GM18511 (cell line): ENCODE data around the gene GLG1.
"Not testable (repeated sequence)": the region's sequence is repeated elsewhere in the genome, so short reads cannot be mapped to it uniquely, and the experiment has no call there.

Source experiments
- ATAC-seq: cut with Tn5 transposase; IDR thresholded peaks from one replicate; pipeline ENCODE4 v1.9.1; 2021; ENCODE audit warnings: mild to moderate bottlenecking, moderate library complexity; ENCODE audit not compliant: unreplicated experiment

Gene GLG1

DNA sequence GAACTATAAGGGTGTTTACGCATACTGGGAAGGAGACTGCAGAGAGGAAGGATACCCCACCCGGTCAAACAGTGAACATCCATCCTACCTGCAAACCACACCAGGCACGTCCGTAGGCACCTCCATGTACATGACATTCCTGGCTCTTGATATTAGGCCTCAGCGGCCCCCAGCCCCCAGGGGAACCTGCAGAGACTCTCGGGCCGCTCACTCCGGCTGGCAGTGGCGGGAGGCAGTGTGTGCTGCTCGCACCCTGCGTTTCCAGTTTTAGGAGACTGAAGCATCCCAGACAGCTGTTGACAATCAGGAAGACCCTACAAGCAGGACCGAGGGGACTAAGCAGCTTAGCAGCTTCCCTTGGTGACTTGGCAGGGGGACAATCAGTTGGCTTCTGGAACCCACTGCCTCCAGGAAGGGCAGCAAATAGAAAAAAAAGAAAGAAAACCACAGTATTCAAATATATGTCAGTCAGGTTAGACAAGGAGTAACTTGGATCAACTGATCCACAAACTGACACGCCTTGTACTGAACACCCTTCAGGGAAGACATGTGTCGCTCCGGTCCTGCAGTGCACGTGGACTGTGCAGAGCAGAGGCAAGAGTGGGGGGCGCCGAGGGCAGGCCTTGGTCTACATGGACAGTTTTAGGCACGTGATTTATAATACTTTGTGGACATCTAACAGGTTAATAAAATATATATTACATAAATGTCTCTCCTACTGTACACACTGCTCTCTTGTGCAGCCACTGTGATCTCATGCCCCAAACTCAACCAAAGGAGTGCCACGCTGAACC is 155.8 kb downstream of the GLG1 start:
- ATAC-seq = no peak

DNA sequence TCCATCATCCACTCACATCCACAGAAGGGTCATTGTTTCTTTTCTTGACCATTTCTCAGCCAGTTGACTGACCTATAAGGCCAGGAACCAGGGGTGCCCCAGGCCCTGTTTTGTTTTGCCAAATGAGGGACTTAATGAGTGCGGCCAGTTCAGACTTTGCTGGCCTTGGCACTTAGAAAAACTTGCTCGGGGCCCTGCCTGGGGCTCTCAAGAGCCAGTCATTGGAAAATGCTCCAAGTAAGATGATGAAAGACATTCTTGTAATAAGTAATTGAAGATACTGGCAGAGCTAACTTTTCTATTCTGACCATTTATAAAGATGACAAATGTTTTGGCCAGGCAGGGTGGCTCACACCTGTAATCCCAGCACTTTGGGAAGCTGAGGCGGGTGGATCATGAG is 156.7 kb downstream of the GLG1 start:
- no peak for ATAC-seq

- no peak for ATAC-seq
Observed at GRCh38 chr16:74449470-74449869, 157.4 kb downstream of the GLG1 start.

DNA sequence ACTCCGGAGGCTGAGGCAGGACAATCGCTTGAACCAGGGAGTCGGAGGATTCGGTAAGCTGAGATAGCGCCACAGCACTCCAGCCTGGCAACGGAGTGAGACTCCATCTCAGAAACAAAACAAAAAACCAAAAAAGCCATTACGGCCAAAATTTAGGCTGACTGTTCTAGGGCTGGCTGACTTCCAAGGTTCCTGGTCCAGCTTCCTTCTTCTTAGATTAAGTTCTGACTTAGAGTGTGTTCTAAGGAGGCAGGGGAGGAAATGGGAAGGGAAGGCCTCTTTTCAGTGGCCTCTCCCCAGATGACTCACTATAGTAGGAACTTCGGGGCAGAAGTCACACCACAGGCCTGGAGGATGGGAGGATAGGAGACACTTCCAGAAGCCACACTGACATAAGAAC is 157.9 kb downstream of the GLG1 start:
- no peak for ATAC-seq

GRCh38 chr16:74447578-74447977 is 159.3 kb downstream of the GLG1 start:
- no peak for ATAC-seq

DNA sequence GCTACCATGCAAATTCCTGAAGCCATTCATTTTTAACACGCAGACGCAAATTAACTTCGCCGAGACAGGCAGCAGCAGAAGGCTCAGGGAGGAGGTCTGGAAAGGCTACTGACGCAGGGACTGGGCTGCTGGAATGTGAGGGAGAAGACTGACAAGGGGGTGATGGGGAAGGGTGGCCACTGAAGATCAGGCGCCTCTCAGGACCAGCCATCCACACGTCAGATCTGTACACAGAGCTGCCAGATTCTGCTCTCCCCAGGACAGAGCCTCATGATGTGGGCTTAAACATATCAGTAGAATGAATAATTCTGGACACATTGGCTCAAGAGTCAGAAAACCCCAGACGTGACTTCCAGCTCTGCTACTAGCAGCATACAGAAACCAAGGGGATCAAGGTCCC is 160.0 kb downstream of the GLG1 start:
- ATAC-seq = no peak

DNA sequence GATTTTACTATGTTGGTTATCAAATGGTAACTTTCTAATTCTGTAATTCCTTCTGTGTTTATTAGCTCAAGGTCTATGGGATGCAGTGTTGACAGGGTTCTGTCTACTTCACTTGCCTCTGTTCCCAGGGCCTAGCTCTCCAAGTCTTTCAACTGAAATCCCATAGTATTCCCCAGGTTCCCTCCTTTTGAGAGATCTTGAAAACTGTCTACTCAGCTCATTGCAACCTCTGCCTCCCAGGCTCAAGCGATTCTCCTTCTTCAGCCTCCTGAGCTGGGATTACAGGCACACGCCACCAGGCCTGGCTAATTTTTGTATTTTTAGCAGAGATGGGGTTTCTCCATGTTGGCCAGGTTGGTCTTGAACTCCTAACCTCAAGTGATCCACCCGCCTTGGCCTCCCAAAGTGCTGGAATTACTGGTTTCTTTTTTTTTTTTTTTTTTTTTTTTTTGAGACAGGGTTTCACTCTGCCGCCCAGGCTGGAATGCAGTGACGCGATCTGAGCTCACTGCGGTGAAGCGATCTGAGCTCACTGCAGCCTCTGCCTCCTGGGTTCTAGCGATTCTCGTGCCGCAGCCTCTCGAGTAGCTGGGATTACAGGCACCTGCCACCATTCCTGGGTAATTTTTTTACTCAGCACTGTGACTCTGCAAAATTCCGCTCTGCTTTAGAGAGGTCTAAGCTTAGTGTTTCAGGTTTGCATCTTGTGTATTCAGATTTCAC is 163.1 kb downstream of the GLG1 start:
- not testable (repeated sequence) for ATAC-seq

DNA sequence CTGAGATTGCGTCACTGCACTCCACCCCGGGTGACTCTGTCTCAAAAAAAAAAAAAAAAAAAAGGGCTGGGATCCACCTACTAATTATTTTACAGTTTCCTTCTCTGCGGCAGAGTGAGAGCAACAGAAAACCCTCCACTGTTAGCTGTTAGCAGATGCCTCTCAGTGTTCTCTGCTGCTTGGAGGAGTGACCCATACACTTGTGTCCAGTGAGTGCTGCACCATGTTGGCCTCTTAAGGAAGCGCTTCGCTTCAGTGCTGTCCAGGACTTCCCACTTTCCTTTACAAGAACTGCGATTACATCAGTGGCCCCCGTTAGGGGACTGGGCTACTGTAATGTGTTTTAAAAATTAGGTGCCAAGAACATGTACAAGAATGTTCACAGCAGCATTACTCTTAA is 167.2 kb downstream of the GLG1 start:
- no peak for ATAC-seq

GRCh38 chr16:74438492-74438979 is 168.4 kb downstream of the GLG1 start:
- no peak for ATAC-seq

DNA sequence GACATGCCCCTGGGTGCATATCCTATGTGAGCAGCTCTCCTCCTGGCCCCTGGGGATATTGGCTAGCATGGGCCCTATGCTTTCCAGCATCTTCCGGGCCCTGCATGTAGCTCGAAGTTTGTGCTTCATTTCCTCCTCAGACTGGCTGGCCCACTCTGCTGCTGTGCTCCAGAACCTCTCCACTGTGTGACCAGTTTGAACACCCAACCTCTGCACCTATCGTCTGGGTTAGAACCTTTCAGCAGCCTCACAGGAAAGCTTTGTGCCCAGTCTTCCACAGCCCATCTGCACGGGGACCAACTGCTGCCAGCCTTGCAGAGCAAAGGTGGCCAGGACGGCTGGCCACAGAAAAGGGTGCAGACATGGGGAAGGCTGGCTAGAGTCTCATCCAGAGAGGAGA is 175.4 kb downstream of the GLG1 start:
- ATAC-seq = no peak

DNA sequence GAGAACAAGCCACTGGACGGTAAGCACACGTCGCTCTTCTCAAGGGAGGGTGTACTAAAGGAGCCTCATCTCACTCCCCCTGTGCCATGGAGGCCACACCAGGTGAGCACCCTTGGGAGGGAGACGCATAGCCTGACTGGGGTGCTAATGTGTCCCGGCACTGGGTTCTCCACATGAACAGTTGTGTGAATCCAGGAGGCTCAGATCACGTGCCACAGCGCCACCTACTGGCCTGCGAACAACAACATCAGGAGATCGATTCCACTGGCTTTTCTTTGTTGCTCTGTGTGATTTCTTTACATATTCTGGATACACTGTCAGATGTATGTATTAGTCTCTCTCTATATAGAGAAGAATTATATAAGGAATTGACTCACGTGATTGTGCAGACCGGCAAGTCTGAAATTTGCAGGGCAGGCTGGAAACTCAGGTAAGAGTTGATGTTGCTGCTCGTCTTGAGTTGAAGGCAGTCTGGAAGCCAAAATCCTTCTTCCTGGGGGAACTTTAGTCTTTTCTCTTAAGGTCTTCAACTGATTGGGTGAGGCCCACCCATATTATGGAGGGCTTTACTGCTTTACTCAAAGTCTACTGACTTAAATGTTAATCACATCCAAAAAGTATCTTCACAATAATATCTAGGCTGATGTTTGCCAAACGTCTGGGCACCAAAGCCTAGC is 176.7 kb downstream of the GLG1 start:
- peak; percentile 68 for ATAC-seq

GRCh38 chr16:74428493-74428892 is 178.4 kb downstream of the GLG1 start:
- ATAC-seq = not testable (repeated sequence)

- not testable (repeated sequence) for ATAC-seq
Observed at GRCh38 chr16:74425751-74426150, 181.2 kb downstream of the GLG1 start.

DNA sequence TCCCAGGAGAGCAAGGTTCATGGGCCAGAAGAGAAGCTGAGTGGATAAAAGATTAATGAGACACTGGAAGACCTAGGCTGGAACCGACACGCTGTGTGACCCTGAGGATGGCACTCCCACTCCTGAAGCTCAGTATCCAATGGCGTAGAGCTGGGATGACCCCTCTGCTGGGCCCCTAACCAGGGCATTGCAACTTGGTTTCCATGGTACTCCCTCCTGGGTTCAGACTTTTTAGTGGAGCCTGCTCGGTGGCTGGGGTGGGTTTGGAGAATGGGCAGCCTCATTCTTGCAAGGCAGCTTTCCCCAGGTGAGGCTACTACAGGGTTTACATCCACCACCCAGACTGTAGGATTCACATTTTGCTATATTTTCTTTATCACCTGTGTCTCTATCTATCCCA is 183.2 kb downstream of the GLG1 start:
- not testable (repeated sequence) for ATAC-seq

- not testable (repeated sequence) for ATAC-seq
Observed at GRCh38 chr16:74422086-74422485, 184.8 kb downstream of the GLG1 start.

- ATAC-seq = not testable (repeated sequence)
Observed at GRCh38 chr16:74421482-74421785, 185.5 kb downstream of the GLG1 start.

- not testable (repeated sequence) for ATAC-seq
Observed at GRCh38 chr16:74420612-74421481, 186.1 kb downstream of the GLG1 start, which contains the start of gene CLEC18B. Gene CLEC18B (minus strand): TSS chr16:74421478. CDS start chr16:74421270, 208 bp downstream.

DNA sequence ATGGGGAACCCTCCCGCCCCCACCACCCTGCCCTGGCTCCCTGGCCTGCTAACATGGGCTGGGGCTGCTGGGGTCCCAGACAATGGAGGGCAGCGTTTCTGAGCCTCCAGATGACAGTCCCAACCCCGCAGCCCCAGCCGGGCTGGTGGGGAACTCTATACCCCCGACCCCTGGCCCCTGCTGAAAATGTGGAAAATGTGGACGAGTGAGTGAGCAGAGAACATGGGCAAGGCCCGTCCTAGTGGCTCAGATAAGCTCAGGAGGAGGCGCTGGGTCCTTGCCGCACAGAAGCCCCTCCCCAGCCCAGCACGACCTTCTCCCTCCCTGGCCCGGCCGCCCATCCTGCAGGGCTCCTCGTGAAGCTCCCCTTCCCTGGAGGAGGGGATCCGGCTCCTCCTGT is 187.1 kb downstream of the GLG1 start:
- ATAC-seq = not testable (repeated sequence)

- ATAC-seq = not testable (repeated sequence)
Observed at GRCh38 chr16:74417897-74418296, 189.0 kb downstream of the GLG1 start.

GRCh38 chr16:74413920-74414319 is 193.0 kb downstream of the GLG1 start:
- ATAC-seq = not testable (repeated sequence)

DNA sequence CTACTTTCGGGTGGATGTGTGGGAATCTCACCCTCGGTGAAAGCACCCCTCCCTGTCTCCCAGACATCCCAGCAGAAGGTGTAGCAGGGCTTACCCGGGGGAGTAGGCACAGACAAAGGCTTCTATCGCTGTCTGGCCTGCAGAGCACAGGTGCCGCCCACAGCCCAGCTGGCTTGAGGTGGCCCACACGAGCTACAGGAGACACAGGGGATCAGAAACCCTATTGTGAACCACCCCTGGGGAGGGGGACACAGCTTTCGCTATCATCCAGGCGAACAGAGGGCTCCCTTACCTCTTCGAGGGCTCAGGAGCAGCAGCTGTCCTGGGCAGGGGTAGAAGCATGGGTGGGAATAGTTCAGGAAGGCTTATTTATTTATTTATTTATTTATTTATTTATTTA is 193.4 kb downstream of the GLG1 start:
- not testable (repeated sequence) for ATAC-seq
